ENCODE results near the gene PTPRN2. TPM values are rescaled to one million over a fixed set of nuclear protein-coding genes. Genes with fewer than 3 reads are reported as not detected.

PTPRN2 gene
- total RNA-seq, 2 experiments from 2014 or later: 0.70 TPM; not detected in 1

- H3K36me3 ChIP-seq (ENCODE audit: insufficient read depth, low read length): no peaks in the 10 kb centered on the region
- TF ChIP-seq CTCF (conservative IDR thresholded peaks at IDR 0.05; ENCODE audit: low read length) (no peak), EZH2phosphoT487 (IDR thresholded peaks at IDR 0.05; ENCODE audit: borderline replicate concordance, low read depth, low read length) (no peak)
- intact Hi-C loops (cut with micrococcal nuclease; ENCODE audit: unreplicated experiment): no loop called here
- no peaks in the 10 kb centered on the region for H3K9me2 ChIP-seq (ENCODE audit: insufficient read depth, low read length)
- DNase-seq (ENCODE audit: low spot score): no peak
- H3K4me2 ChIP-seq (ENCODE audit: low read length): no peak overlapping the region
- H3K79me2 ChIP-seq (ENCODE audit: insufficient read depth, low read depth, low read length): no peaks in the 10 kb centered on the region
- BruUV-seq (replicated peaks): no TSS peak
- CTCF ChIA-PET (ENCODE audit: unreplicated experiment): no interaction called here
- H3K9me3 ChIP-seq (ENCODE audit: low read length): no peaks in the 10 kb centered on the region
- H3K27ac ChIP-seq (ENCODE audit: low read depth, low read length, poor library complexity, severe bottlenecking): no peak overlapping the region
- H4K20me1 ChIP-seq (ENCODE audit: insufficient read depth, low read length): no peaks in the 10 kb centered on the region
- H3K4me3 ChIP-seq (ENCODE audit: low read depth, low read length, poor library complexity, severe bottlenecking): no peak overlapping the region
- POLR2A ChIA-PET: no interaction called here
- H3K4me1 ChIP-seq (ENCODE audit: insufficient read depth, low read length, poor library complexity, severe bottlenecking): no peaks in the 10 kb centered on the region
- no peak overlapping the region for H2AFZ ChIP-seq (ENCODE audit: low read length)
Observed at GRCh38 chr7:158564663-158565035, 23.0 kb downstream of the PTPRN2 start.

GRCh38 chr7:158563911-158564662 lies 23.5 kb downstream of the PTPRN2 start:
- Histone ChIP-seq H3K4me1 (ENCODE audit: insufficient read depth, low read length, poor library complexity, severe bottlenecking) (no peaks in the 10 kb centered on the region), H3K27ac (ENCODE audit: low read depth, low read length, poor library complexity, severe bottlenecking) (no peak overlapping the region), H3K4me3 (ENCODE audit: low read depth, low read length, poor library complexity, severe bottlenecking) (no peak overlapping the region), H3K9me2 (ENCODE audit: insufficient read depth, low read length) (no peaks in the 10 kb centered on the region), H3K4me2 (ENCODE audit: low read length) (no peak overlapping the region), H2AFZ (ENCODE audit: low read length) (no peak overlapping the region), H3K9me3 (ENCODE audit: low read length) (no peaks in the 10 kb centered on the region), H4K20me1 (ENCODE audit: insufficient read depth, low read length) (no peaks in the 10 kb centered on the region), H3K79me2 (ENCODE audit: insufficient read depth, low read depth, low read length) (no peaks in the 10 kb centered on the region), H3K36me3 (ENCODE audit: insufficient read depth, low read length) (no peaks in the 10 kb centered on the region)
- DNase-seq (ENCODE audit: low spot score): no peak
- no peak for TF ChIP-seq CTCF (conservative IDR thresholded peaks at IDR 0.05; ENCODE audit: low read length)
- TF ChIP-seq EZH2phosphoT487 (IDR thresholded peaks at IDR 0.05; ENCODE audit: borderline replicate concordance, low read depth, low read length): no peak
- no TSS peak for BruUV-seq (replicated peaks)
- intact Hi-C loops (cut with micrococcal nuclease; ENCODE audit: unreplicated experiment): no loop called here
- POLR2A ChIA-PET: no interaction called here
- CTCF ChIA-PET (ENCODE audit: unreplicated experiment): no interaction called here

- no peak overlapping the region for H3K27ac ChIP-seq (ENCODE audit: low read depth, low read length, poor library complexity, severe bottlenecking)
- no peak overlapping the region for H3K4me2 ChIP-seq (ENCODE audit: low read length)
- no peaks in the 10 kb centered on the region for H3K4me1 ChIP-seq (ENCODE audit: insufficient read depth, low read length, poor library complexity, severe bottlenecking)
- intact Hi-C loops (cut with micrococcal nuclease; ENCODE audit: unreplicated experiment): no loop called here
- no peaks in the 10 kb centered on the region for H4K20me1 ChIP-seq (ENCODE audit: insufficient read depth, low read length)
- H2AFZ ChIP-seq (ENCODE audit: low read length): no peak overlapping the region
- H3K4me3 ChIP-seq (ENCODE audit: low read depth, low read length, poor library complexity, severe bottlenecking): no peak overlapping the region
- BruUV-seq (replicated peaks): no TSS peak
- H3K79me2 ChIP-seq (ENCODE audit: insufficient read depth, low read depth, low read length): no peaks in the 10 kb centered on the region
- POLR2A ChIA-PET: no interaction called here
- TF ChIP-seq CTCF (conservative IDR thresholded peaks at IDR 0.05; ENCODE audit: low read length): no peak
- no peak for TF ChIP-seq EZH2phosphoT487 (IDR thresholded peaks at IDR 0.05; ENCODE audit: borderline replicate concordance, low read depth, low read length)
- CTCF ChIA-PET (ENCODE audit: unreplicated experiment): no interaction called here
- H3K9me2 ChIP-seq (ENCODE audit: insufficient read depth, low read length): no peaks in the 10 kb centered on the region
- H3K9me3 ChIP-seq (ENCODE audit: low read length): no peaks in the 10 kb centered on the region
- no peaks in the 10 kb centered on the region for H3K36me3 ChIP-seq (ENCODE audit: insufficient read depth, low read length)
- no peak for DNase-seq (ENCODE audit: low spot score)
Observed at GRCh38 chr7:158563051-158563450, 24.6 kb downstream of the PTPRN2 start.

Data from OCI-LY7 (cell line).